Urinary bladder (tissue), 4 donors: ENCODE data around the gene ZSCAN26. TPM values are rescaled to one million over a fixed set of nuclear protein-coding genes. Genes with fewer than 3 reads are reported as not detected.
A peak's percentile ranks its signal among the peaks of the same experiment; 100 is the strongest.

Experiments used
- DNase-seq: peaks from one replicate; pipeline ENCODE4 v3.0.0-alpha.2; 2015; ENCODE audit errors: extremely low spot score
- H3K27ac ChIP-seq: one replicate; pipeline ENCODE4 v1.5.1; 2013; ENCODE audit warnings: low read depth, mild to moderate bottlenecking, moderate library complexity
- H3K36me3 ChIP-seq: one replicate; pipeline ENCODE4 v1.6.1; 2013; ENCODE audit warnings: mild to moderate bottlenecking, moderate library complexity; ENCODE audit not compliant: insufficient read depth
- H3K4me1 ChIP-seq: one replicate; pipeline ENCODE4 v1.6.1; 2013; ENCODE audit warnings: mild to moderate bottlenecking, moderate library complexity; ENCODE audit not compliant: insufficient read depth
- H3K4me3 ChIP-seq: one replicate; pipeline ENCODE4 v1.5.1; 2013; ENCODE audit warnings: low read depth, low read length
- WGBS: extraction: QIAGEN DNeasy Blood & Tissue Kit; methylation state at CpG from one replicate; pipeline ENCODE4 v1.1.7; 2013; 5-methylcytosine and 5-hydroxymethylcytosine counted together
- polyA plus RNA-seq: library from polyadenylated mRNA; stranded (reverse); fragments of 200-250 nt; gene quantifications from one replicate; pipeline ENCODE4 v1.2.3, GENCODE V29; 2013
- total RNA-seq: library from RNA; depleted of rRNA; stranded (reverse); fragments of >200 nt; gene quantifications from one replicate; pipeline ENCODE4 v1.2.3, GENCODE V29; 2014
- donor health status: healthy with polysubstance abuse.
- donor health status: healthy.

The ZSCAN26 gene
- total and polyA plus RNA-seq, 2 donors, result 15.5 to 35.1 TPM

- no peak for DNase-seq
- Histone ChIP-seq H3K36me3 (peaks cover 11% of the 10 kb centered on the region), H3K27ac (no peak overlapping the region), H3K4me3 (no peak overlapping the region), H3K4me1 (no peaks in the 10 kb centered on the region)
- WGBS, result 95% methylated on average over 3 of the region's 3 CpGs
Measured at GRCh38 chr6:28243946-28244345, 23.0 kb upstream of the ZSCAN26 start.

GRCh38 chr6:28245206-28245941 lies 21.6 kb upstream of the ZSCAN26 start:
- Histone ChIP-seq H3K27ac (no peak overlapping the region), H3K4me1 (no peaks in the 10 kb centered on the region), H3K36me3 (peaks cover 11% of the 10 kb centered on the region), H3K4me3 (no peak overlapping the region)
- 90% methylated on average over 6 of the region's 6 CpGs for WGBS
- DNase-seq, result no peak

- Histone ChIP-seq H3K4me1 (peaks cover 4% of the 10 kb centered on the region), H3K36me3 (peaks cover 11% of the 10 kb centered on the region), H3K4me3 (no peak overlapping the region), H3K27ac (no peak overlapping the region)
- 37% methylated on average over 1 of the region's 1 CpG for whole genome bisulfite sequencing
- DNase-seq, result no peak
Measured at GRCh38 chr6:28248916-28249315, 18.0 kb upstream of the ZSCAN26 start.

GRCh38 chr6:28250747-28251146 lies 16.2 kb upstream of the ZSCAN26 start:
- no peak for DNase-seq
- Histone ChIP-seq H3K4me1 (peaks cover 4% of the 10 kb centered on the region), H3K4me3 (no peak overlapping the region), H3K27ac (no peak overlapping the region), H3K36me3 (peaks cover 9% of the 10 kb centered on the region)
- 78% methylated on average over 2 of the region's 2 CpGs for WGBS

GRCh38 chr6:28251661-28252008 lies 15.3 kb upstream of the ZSCAN26 start:
- DNase-seq, result no peak
- no peak overlapping the region for H3K27ac ChIP-seq
- peak overlapping the region; percentile 83 for H3K4me3 ChIP-seq
- under 1% methylated on average over 25 of the region's 25 CpGs for WGBS
- peaks cover 4% of the 10 kb centered on the region for H3K4me1 ChIP-seq
- H3K36me3 ChIP-seq, result peaks cover under 1% of the 10 kb centered on the region

DNA sequence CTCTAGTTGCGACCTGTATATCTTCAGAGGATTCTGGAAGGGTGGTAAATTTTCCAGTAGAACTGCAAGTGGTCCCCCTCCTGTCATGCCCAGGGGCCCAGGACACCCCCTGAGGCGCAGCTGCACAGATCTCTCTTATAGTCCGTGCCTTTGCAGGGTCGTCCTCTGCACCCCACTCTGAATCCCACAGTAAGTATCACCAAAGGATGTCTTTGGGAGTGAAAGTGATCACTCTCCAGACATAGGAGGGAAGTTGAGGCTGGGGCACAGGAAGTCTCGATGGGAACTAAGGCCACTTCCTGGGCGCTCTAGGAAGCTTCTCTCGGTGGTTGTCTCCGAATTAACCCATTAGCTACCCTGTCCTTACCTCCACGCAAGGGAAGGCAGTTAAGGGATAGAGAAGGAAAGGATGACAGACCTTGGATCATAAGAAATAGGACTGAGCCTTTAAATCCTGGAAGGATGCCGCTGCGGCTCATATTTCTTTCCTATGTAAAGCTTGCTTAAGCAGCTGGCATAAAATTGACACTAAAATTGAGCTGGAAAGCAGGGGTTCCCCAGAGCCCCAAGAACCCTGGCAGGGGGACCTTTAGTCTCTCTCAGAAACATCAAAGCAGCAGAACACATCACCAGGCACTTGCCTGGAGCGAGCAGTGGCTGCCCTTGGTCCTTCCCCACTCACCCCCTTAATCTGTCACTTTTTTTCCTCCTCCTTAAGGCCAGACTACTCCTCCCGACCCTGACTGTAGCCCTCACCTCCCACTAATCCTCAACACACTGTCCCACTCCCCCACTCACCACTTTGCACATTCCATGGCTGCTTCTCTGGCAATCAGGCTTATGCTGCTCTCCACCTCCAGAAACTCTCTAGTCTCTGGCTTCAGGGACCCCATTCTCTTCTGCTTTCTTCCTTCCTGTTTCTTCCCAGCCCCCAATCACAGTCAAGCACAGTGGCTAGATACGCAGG lies 14.7 kb upstream of the ZSCAN26 start, which contains the start of gene ZKSCAN4:
Gene ZKSCAN4, minus strand, starts transcription at position 261 of the 967 bp plus-strand sequence. CDS start 289 bp downstream, outside the sequence.
- 6% methylated on average over 14 of the region's 14 CpGs for WGBS
- peak within 1 kb of the TSS; percentile 6 for H3K27ac ChIP-seq
- H3K4me3 ChIP-seq, result peak within 1 kb of the TSS; percentile 83

DNA sequence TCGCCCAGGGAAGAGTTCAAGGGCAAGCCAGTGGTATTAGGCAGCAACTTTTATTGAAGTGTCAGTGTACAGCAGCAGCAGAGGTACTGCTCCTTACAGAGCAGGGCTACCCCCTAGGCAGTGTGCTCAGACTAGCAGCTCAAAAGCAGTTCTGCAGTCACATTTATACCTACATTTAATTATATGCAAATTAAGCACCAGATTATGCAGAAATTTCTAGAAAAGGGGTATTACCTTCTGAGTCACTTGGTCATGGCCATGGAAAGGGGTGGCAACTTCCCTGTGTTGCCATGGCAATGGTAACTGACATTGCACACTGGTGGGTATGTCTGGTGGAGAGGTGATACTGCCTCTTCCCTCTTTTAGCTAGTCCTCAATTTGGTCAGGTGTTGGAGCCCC lies 12.8 kb upstream of the ZSCAN26 start:
- Histone ChIP-seq H3K27ac (no peak overlapping the region), H3K4me3 (no peak overlapping the region), H3K36me3 (no peaks in the 10 kb centered on the region), H3K4me1 (peaks cover 4% of the 10 kb centered on the region)
- 79% methylated on average over 1 of the region's 1 CpG for WGBS
- no peak for DNase-seq

More for the DNA sequence above, 14.7 kb upstream of the ZSCAN26 start, which contains the start of gene ZKSCAN4:
- peak; percentile 64 for DNase-seq
- H3K36me3 ChIP-seq, result no peaks in the 10 kb centered on the region
- H3K4me1 ChIP-seq, result peaks cover 4% of the 10 kb centered on the region

DNA sequence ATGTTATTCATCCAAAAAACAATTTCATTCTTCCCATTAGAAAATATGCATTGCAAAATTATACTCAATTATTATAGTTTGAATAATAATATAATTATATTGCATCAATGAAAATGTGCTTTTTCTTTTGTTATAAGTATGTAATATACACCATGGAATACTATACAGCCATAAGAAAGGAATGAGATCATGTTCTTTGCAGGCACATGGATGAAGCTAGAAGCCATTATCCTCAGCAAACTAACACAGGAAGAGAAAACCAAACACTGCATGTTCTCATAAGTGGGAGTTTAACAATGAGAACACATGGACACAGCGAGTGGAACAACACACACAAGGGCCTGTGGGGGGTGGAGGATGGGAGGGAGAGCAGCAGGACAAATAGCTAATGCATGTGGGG lies 9.9 kb upstream of the ZSCAN26 start:
- Histone ChIP-seq H3K4me3 (no peak overlapping the region), H3K27ac (no peak overlapping the region), H3K36me3 (no peaks in the 10 kb centered on the region), H3K4me1 (no peaks in the 10 kb centered on the region)
- no peak for DNase-seq
- WGBS, result 0% methylated on average over 1 of the region's 1 CpG

DNA sequence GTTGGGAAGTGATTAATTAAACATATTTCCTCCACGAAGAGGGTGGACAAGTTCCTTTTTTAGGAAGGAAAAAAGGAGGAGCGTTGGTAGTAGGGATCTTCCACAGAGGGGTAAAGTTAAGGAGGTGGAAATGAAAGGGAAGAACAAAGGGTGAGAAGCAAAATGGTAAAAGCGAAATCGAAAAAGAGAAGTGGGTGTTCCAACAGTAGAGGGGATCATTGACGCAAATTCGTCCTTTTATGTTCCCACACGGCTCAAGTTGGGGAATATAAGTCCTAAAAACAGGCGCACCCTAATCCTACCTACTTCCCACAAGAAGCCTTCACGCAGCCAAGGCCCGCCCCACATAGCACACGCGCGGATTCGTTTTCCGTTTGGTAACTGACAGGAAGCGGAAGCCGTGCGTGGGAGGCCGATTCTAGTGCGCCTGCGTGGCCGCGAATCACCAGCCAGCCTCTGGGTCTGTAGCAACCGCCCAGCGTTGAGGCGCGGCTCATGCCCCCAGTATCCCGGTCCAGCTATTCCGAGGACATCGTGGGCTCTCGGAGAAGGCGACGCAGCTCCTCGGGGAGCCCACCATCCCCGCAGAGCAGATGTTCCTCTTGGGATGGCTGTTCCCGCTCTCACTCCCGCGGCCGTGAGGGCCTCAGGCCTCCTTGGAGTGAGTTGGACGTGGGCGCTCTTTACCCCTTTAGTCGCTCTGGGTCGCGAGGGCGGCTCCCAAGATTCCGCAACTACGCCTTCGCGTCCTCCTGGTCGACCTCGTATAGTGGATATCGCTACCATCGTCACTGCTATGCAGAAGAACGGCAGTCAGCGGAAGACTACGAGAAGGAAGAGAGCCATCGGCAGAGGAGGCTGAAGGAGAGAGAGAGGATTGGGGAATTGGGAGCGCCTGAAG lies 7.8 kb upstream of the ZSCAN26 start, which contains the start of gene NKAPL:
Gene NKAPL, plus strand, starts transcription at position 421 of the 901 bp plus-strand sequence. Its CDS starts 75 bp downstream, at position 496.
- WGBS, result 24% methylated on average over 58 of the region's 58 CpGs
- Histone ChIP-seq H3K4me3 (peak within 1 kb of the TSS; percentile 14), H3K36me3 (no peaks in the 10 kb centered on the region), H3K4me1 (peaks cover 1% of the 10 kb centered on the region), H3K27ac (no peak within 1 kb of the TSS)
- DNase-seq, result no peak

GRCh38 chr6:28263922-28264321 lies 3.0 kb upstream of the ZSCAN26 start:
- no peaks in the 10 kb centered on the region for H3K36me3 ChIP-seq
- DNase-seq, result no peak
- H3K4me1 ChIP-seq, result peaks cover 3% of the 10 kb centered on the region
- WGBS, result 22% methylated on average over 2 of the region's 2 CpGs
- no peak overlapping the region for H3K27ac ChIP-seq
- no peak overlapping the region for H3K4me3 ChIP-seq

DNA sequence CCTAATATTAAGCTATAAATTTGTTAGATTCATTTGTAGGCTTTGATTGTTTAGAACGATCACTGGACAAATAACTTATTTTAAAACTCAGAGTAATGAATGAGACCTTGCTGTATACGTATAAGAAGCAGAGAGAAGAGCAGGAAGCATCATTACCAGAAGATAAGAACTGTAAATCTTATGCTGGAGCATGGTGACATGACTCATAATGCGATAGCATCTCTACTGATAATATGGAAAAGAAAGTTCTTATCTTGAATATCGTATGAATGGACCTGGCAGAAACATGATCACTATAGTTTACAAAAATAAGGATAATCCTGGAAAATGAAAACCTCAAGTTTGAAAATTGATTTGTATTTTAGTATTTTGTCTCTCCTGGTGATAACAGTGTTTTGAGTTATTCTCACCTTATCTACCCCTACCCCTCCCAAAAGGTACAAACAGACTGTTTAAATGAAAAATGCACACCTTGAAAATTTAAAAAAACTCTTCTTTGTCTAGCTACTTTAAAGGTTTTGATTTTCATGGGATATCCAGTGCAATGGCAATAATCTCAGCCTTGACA lies 2.0 kb upstream of the ZSCAN26 start:
- Histone ChIP-seq H3K4me3 (no peak overlapping the region), H3K27ac (no peak overlapping the region), H3K4me1 (peaks cover 3% of the 10 kb centered on the region), H3K36me3 (no peaks in the 10 kb centered on the region)
- DNase-seq, result no peak
- WGBS, result 47% methylated on average over 4 of the region's 4 CpGs

- Histone ChIP-seq H3K36me3 (no peaks in the 10 kb centered on the region), H3K4me3 (peak overlapping the region; percentile 95), H3K4me1 (peaks cover 3% of the 10 kb centered on the region), H3K27ac (no peak overlapping the region)
- DNase-seq, result no peak
- 10% methylated on average over 5 of the region's 5 CpGs for WGBS
Measured at GRCh38 chr6:28266563-28266961, 381 bp upstream of the ZSCAN26 start.

GRCh38 chr6:28267695-28268059 lies 734 bp downstream of the ZSCAN26 start:
- H3K4me1 ChIP-seq, result peaks cover 3% of the 10 kb centered on the region
- WGBS, result 1% methylated on average over 1 of the region's 1 CpG
- peak overlapping the region; percentile 16 for H3K27ac ChIP-seq
- DNase-seq, result no peak
- H3K4me3 ChIP-seq, result peak overlapping the region; percentile 95
- no peaks in the 10 kb centered on the region for H3K36me3 ChIP-seq
